K562 (cell line): ENCODE results near the gene OPA3. TPM values are rescaled to one million over a fixed set of nuclear protein-coding genes. Genes with fewer than 3 reads are reported as not detected.

Experiments used
- ARID1B ChIP-seq: fragments of 450-650 bp; IDR thresholded peaks from 2 replicates; pipeline ENCODE4 v1.6.1; 2016; ENCODE audit warnings: antibody characterized with exemption, mild to moderate bottlenecking, inconsistent platforms
- ATF7 ChIP-seq: fragments of 450-650 bp; IDR thresholded peaks from 2 replicates; pipeline ENCODE4 v1.7.1; 2014; ENCODE audit warnings: mild to moderate bottlenecking, moderate library complexity
- BCL6 ChIP-seq: fragments of 250-450 bp; sonication (Bioruptor Pico); IDR thresholded peaks from 2 replicates; pipeline ENCODE4 v1.4.0; 2020
- CHD1 ChIP-seq: fragments of 200-600 bp; sonication (generic); IDR thresholded peaks from one replicate; pipeline ENCODE4 v1.6.1; 2012; ENCODE audit warnings: mild to moderate bottlenecking, moderate library complexity, low read length, inconsistent platforms
- CREB3L1 ChIP-seq: fragments of 450-650 bp; IDR thresholded peaks from 2 replicates; pipeline ENCODE4 v1.6.1; 2014; ENCODE audit warnings: low read depth, mild to moderate bottlenecking, moderate library complexity, borderline replicate concordance
- ESRRA ChIP-seq: fragments of 450-650 bp; IDR thresholded peaks from 2 replicates; pipeline ENCODE4 v1.6.1; 2014; ENCODE audit warnings: low read depth, mild to moderate bottlenecking, moderate library complexity, borderline replicate concordance
- GATAD2A ChIP-seq: fragments of 450-650 bp; IDR thresholded peaks from 2 replicates; pipeline ENCODE4 v1.6.1; 2017
- HMBOX1 ChIP-seq: sonication (generic); IDR thresholded peaks from 2 replicates; pipeline ENCODE4 v1.6.1; 2016
- HMGN3 ChIP-seq: IDR thresholded peaks from 2 replicates; pipeline ENCODE4 v1.6.1; 2011; ENCODE audit warnings: borderline replicate concordance, low read depth, mild to moderate bottlenecking, mixed read lengths, low read length; ENCODE audit not compliant: insufficient read length; ENCODE audit errors: extremely low read depth
- JUND ChIP-seq, 2 experiments: IDR thresholded peaks; 2 replicates in 1 of 2; 3 replicates in 1 of 2; pipeline ENCODE4 v1.6.1; 2011; ENCODE audit warnings: borderline replicate concordance in 2 of 2, low read depth in 2 of 2, low read length in 2 of 2, improper control_type of control experiment in 1 of 2, missing biosample characterization in 1 of 2, missing genetic modification characterization in 1 of 2, missing genetic modification reagents in 1 of 2
- MEF2A ChIP-seq: IDR thresholded peaks from 2 replicates; pipeline ENCODE4 v1.6.1; 2011; ENCODE audit warnings: low read depth, mild to moderate bottlenecking, low read length, moderate library complexity; ENCODE audit not compliant: control insufficient read depth
- MEF2D ChIP-seq: conservative IDR thresholded peaks from 2 replicates; pipeline ENCODE4 v1.6.1; 2016; ENCODE audit warnings: low read depth, missing genetic modification characterization, missing compliant biosample characterization
- MYBL2 ChIP-seq, 2 experiments: fragments of 450-650 bp in 1 of 2; sonication (generic) in 1 of 2; formaldehyde crosslinking in 1 of 2; IDR thresholded peaks; 2 replicates each; pipeline versions ENCODE4 v1.6.1 to v1.8.1; 2017 to 2022; ENCODE audit warnings: borderline replicate concordance in 1 of 2, inconsistent platforms in 1 of 2, low read depth in 1 of 2, mild to moderate bottlenecking in 1 of 2, missing genetic modification reagents in 1 of 2, moderate library complexity in 1 of 2
- NFIX ChIP-seq: fragments of 250-450 bp; sonication (Bioruptor Pico); IDR thresholded peaks from 2 replicates; pipeline ENCODE4 v1.4.0; 2020; ENCODE audit warnings: low read depth, mild to moderate bottlenecking, moderate library complexity
- RBM15 ChIP-seq: fragments of 200-400 bp; formaldehyde crosslinking; IDR thresholded peaks from 2 replicates; pipeline ENCODE4 v1.6.1; 2018; ENCODE audit warnings: mild to moderate bottlenecking, low read length, moderate library complexity; ENCODE audit not compliant: insufficient read depth
- SRSF1 ChIP-seq: fragments of 200-400 bp; formaldehyde crosslinking; IDR thresholded peaks from 2 replicates; pipeline ENCODE4 v1.6.1; 2017; ENCODE audit warnings: mild to moderate bottlenecking, low read depth, low read length, moderate library complexity
- TAF9B ChIP-seq: fragments of 450-650 bp; IDR thresholded peaks from 2 replicates; pipeline ENCODE4 v1.6.1; 2018; ENCODE audit warnings: mild to moderate bottlenecking; ENCODE audit not compliant: partially characterized antibody
- ZBTB9 ChIP-seq: fragments of 450-650 bp; formaldehyde crosslinking; IDR thresholded peaks from 2 replicates; pipeline ENCODE4 v1.4.0; 2020; ENCODE audit warnings: mild to moderate bottlenecking, moderate library complexity
- ZNF165 ChIP-seq: fragments of 250-450 bp; sonication (Bioruptor Pico); IDR thresholded peaks from 2 replicates; pipeline ENCODE4 v1.4.0; 2020; ENCODE audit warnings: borderline replicate concordance
- polyA plus RNA-seq, 8 experiments: library from polyadenylated mRNA; depleted of rRNA in 4 of 8; stranded (reverse) in 5 of 8; unstranded in 3 of 8; fragments of >200 nt; fragmentation: Nextera tagmentation in 2 of 8; fragmentation: Illumina TruSeq in 1 of 8; extraction: Ambion mirVana in 2 of 8; extraction: Trizol in 1 of 8; gene quantifications; 2 replicates each; pipeline versions ENCODE4 v1.2.1 to v1.2.3, GENCODE V29; 2011 to 2014; ENCODE audit warnings: inconsistent platforms in 1 of 8, missing spikeins in 1 of 8
- total RNA-seq, 7 experiments: library from RNA; depleted of rRNA in 6 of 7; stranded (reverse); fragments of >200 nt in 6 of 7; fragmentation: Illumina TruSeq in 2 of 7; extraction: Trizol in 2 of 7; gene quantifications; 2 replicates each; pipeline versions ENCODE4 v1.2.1 to v1.2.3, GENCODE V29; 2011 to 2021; ENCODE audit warnings: low replicate concordance in 1 of 7
- TF ChIP-seq, protein P1 (sequence below): sonication (generic); formaldehyde crosslinking; IDR thresholded peaks from 2 replicates; pipeline ENCODE4 v1.5.0; 2020; ENCODE audit warnings: missing genetic modification reagents

Gene OPA3
- total and polyA plus RNA-seq, 9 of the 15 experiments (the other 6 are each of a cell fraction or from before 2014, with no cell fraction given), result 1.4 to 18.8 (median 9.0) TPM

DNA sequence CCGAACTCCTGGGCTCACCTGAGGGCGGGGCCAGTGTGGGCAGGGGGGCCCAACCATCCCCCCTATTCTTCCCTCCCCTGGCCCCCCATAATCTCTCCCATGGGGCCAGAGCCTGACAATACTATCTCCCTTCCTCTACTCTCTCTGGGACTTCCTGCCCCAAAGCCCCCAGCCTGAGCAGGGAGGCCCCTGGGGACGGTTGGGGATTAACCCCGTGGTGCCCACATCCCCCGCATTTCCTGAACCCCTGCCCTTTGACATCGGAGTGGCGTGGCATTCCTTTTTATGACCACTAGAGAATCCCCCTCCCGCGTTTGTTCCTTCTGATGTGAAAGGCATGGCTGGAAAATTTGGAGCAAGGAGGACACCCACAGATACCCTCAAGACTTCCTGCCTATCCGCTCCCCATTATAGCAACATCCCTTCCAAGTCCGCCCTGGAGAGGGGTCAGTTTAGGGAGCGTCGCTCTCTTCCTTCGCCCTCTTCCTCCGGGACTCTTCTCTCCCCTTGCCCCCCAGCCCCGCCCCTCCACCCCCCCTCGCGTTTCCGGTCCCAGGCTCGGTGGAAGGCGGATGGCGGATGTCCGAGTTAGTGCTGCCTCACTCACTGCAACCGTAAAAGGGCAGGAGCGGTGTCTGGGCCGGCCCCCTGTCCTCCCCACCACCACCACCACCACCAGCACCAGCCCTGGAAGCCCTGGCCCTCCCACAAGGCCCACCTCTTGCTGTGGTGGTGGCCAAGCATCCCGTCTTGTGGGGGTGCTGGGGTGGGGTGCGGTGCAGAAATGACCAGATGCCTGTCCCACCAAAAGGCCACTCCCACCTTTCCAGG, 75.5 kb downstream of the OPA3 start (continued):
- TF ChIP-seq CREB3L1, result no peak
- TF ChIP-seq, protein P1, sequence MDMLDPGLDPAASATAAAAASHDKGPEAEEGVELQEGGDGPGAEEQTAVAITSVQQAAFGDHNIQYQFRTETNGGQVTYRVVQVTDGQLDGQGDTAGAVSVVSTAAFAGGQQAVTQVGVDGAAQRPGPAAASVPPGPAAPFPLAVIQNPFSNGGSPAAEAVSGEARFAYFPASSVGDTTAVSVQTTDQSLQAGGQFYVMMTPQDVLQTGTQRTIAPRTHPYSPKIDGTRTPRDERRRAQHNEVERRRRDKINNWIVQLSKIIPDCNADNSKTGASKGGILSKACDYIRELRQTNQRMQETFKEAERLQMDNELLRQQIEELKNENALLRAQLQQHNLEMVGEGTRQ (CRISPR knock-in tag), result no peak
- 0 out of 2 replicates have a peak, but pooled peaks have one; percentile 34 for TF ChIP-seq ZBTB9 (CRISPR knock-in tag)
- TF ChIP-seq MEF2A, result no peak
- no peak for TF ChIP-seq NFIX
- TF ChIP-seq GATAD2A, result no peak
- TF ChIP-seq ARID1B, result 0 out of 2 replicates have a peak, but pooled peaks have one; percentile 16
- no peak for TF ChIP-seq HMGN3
- TF ChIP-seq SRSF1, result no peak
- TF ChIP-seq ZNF165, result 0 out of 2 replicates have a peak, but pooled peaks have one; percentile 46
- peak; percentile 81 for TF ChIP-seq CHD1
- no peak; the same call in 1 of the 2 replicates for TF ChIP-seq ATF7
- 0 out of 2 replicates have a peak, but pooled peaks have one; percentile 4 for TF ChIP-seq ESRRA
- TF ChIP-seq MYBL2 (IDR thresholded peaks at IDR 0.05; ENCODE audit: low read depth), result no peak
- TF ChIP-seq MYBL2 (CRISPR knock-in tag; IDR thresholded peaks at IDR 0.05; ENCODE audit: borderline replicate concordance), result no peak
- no peak for TF ChIP-seq MEF2D (tag)
- TF ChIP-seq TAF9B, result no peak
- TF ChIP-seq HMBOX1, result no peak
- no peak for TF ChIP-seq JUND (IDR thresholded peaks at IDR 0.05; ENCODE audit: borderline replicate concordance, low read depth, low read length)
- TF ChIP-seq JUND (tag; IDR thresholded peaks at IDR 0.05; ENCODE audit: borderline replicate concordance, low read depth, low read length), result no peak
- no peak for TF ChIP-seq RBM15
- no peak for TF ChIP-seq BCL6 (CRISPR knock-in tag)
